ENCODE data around the gene RTP4. TPM values are rescaled to one million over a fixed set of nuclear protein-coding genes. Genes with fewer than 3 reads are reported as not detected.

The RTP4 gene
- polyA plus RNA-seq, 1 donor (not counting 4 experiments of a cell fraction or from before 2014, with no cell fraction given): 0.38 TPM

DNA sequence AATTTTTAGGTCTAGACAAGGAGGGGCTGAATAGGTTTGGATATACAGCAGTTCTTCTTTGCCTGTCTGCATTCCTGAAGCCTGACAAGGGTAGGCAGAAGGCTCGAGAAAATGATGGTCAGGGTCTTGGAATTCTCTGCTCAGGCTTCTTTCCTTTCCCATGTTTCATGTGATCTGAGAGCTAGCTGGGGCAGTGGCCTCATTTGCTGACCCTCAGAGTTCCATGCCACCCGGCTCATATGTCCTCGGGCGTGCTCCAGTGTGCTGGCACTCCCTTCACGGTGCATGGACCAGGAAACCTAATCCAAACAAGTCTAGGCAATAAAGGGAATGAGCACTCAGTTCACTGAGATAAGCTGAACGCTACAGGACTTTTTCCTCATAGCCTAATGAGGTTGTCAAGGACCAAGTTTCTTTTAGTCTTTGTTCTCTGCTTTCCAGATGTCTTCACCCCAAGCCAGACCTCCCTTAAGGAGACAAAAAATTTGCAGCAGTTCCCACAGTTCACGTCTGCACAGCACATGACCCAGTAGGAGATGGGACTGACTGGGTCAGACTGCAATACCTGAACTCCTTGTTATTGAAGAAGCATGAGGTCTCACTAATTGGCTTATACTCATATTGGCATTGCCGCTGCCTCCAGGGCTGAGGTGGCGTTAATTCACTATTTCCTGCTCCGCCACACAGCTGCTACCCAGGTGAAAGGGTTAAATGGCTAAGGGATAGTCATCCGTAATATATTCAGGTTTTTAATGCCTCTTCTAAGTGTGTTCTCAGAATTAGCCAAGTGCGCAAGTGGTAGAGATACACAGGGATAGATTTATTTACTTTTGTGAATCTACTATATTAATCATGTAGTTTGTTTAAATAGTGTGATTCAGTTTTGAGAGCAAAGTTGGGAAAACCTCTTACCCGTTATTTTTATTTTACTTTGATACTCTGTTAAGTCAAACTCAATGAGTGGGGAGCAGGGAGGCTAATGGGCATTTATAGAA is 15.3 kb upstream of the RTP4 start:
- Histone ChIP-seq H3K9me3 (ENCODE audit: control insufficient read depth, low read depth, low read length) (no peaks in the 10 kb centered on the region), H3K27me3 (ENCODE audit: control insufficient read depth, extremely low read depth, insufficient read depth, low read length) (no peaks in the 10 kb centered on the region), H3K4me3 (ENCODE audit: control insufficient read depth in 2 of 3, extremely low read depth in 1 of 3, insufficient read depth in 2 of 3, low read depth in 1 of 3, low read length in 3 of 3) (no peak overlapping the region), H3K4me2 (ENCODE audit: control insufficient read depth, extremely low read depth, insufficient read depth, low read depth, low read length) (peak overlapping the region; percentile 31), H3K36me3 (ENCODE audit: control insufficient read depth in 2 of 2, extremely low read depth in 1 of 2, insufficient read depth in 2 of 2, low read length in 2 of 2) (no peaks in the 10 kb centered on the region), H3K9ac (ENCODE audit: control insufficient read depth, extremely low read depth, insufficient read depth, low read length) (no peak overlapping the region), H3K4me1 (ENCODE audit: control insufficient read depth, extremely low read depth, insufficient read depth, low read length) (peaks cover 4% of the 10 kb centered on the region), H3K9me1 (ENCODE audit: control insufficient read depth, extremely low read depth, insufficient read depth, low read length) (no peaks in the 10 kb centered on the region), H3K27ac (ENCODE audit: control insufficient read depth, insufficient read depth, low read length) (no peak overlapping the region), H3K79me2 (ENCODE audit: control insufficient read depth, insufficient read depth, low read length) (no peaks in the 10 kb centered on the region), H4K20me1 (ENCODE audit: control insufficient read depth, extremely low read depth, insufficient read depth, low read length) (no peaks in the 10 kb centered on the region), H2AFZ (ENCODE audit: control insufficient read depth, low read length) (no peak overlapping the region)
- dilution Hi-C loops (cut with MboI; ENCODE audit: extremely low pct_ligation_motif_present, low sequenced_read_pairs): no loop called here
- FAIRE-seq (peak; percentile 43), DNase-seq (ENCODE audit: low read depth, low spot score) (no peak)
- TF ChIP-seq EZH2 (IDR thresholded peaks at IDR 0.05; ENCODE audit: low read length): no peak
- TF ChIP-seq, protein P1, sequence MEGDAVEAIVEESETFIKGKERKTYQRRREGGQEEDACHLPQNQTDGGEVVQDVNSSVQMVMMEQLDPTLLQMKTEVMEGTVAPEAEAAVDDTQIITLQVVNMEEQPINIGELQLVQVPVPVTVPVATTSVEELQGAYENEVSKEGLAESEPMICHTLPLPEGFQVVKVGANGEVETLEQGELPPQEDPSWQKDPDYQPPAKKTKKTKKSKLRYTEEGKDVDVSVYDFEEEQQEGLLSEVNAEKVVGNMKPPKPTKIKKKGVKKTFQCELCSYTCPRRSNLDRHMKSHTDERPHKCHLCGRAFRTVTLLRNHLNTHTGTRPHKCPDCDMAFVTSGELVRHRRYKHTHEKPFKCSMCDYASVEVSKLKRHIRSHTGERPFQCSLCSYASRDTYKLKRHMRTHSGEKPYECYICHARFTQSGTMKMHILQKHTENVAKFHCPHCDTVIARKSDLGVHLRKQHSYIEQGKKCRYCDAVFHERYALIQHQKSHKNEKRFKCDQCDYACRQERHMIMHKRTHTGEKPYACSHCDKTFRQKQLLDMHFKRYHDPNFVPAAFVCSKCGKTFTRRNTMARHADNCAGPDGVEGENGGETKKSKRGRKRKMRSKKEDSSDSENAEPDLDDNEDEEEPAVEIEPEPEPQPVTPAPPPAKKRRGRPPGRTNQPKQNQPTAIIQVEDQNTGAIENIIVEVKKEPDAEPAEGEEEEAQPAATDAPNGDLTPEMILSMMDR (optimal IDR thresholded peaks at IDR 0.05 in 1 of 3, IDR thresholded peaks at IDR 0.05 in 1 of 3, conservative IDR thresholded peaks at IDR 0.05 in 1 of 3; ENCODE audit: extremely low read depth in 1 of 3, insufficient read depth in 2 of 3, low read length in 3 of 3): no peak

DNA sequence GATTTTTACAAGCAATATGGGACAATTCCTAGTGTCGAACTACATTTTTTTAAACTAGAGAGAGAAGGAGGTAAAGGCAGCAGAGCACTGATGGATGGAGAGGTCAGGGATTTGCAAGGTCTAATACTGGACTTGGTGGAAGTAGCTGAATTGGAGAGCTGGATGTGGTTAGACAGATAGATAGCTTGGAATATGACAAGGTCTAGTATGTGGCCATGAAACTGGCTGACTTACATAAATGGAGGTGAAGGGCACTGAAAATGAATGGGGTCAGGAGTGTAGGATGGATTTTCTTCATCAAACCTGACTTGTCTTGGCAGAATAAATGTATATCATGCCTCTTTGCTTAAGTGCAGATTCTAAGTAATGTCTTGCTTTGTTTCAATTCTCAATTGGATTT is 10.1 kb upstream of the RTP4 start:
- no peak for TF ChIP-seq EZH2 (IDR thresholded peaks at IDR 0.05; ENCODE audit: low read length)
- TF ChIP-seq, protein P1 (optimal IDR thresholded peaks at IDR 0.05 in 1 of 3, IDR thresholded peaks at IDR 0.05 in 1 of 3, conservative IDR thresholded peaks at IDR 0.05 in 1 of 3; ENCODE audit: extremely low read depth in 1 of 3, insufficient read depth in 2 of 3, low read length in 3 of 3): no peak
- Histone ChIP-seq H3K4me3 (ENCODE audit: control insufficient read depth in 2 of 3, extremely low read depth in 1 of 3, insufficient read depth in 2 of 3, low read depth in 1 of 3, low read length in 3 of 3) (no peak overlapping the region), H2AFZ (ENCODE audit: control insufficient read depth, low read length) (no peak overlapping the region), H3K9me3 (ENCODE audit: control insufficient read depth, low read depth, low read length) (no peaks in the 10 kb centered on the region), H3K4me1 (ENCODE audit: control insufficient read depth, extremely low read depth, insufficient read depth, low read length) (no peaks in the 10 kb centered on the region), H3K9me1 (ENCODE audit: control insufficient read depth, extremely low read depth, insufficient read depth, low read length) (no peaks in the 10 kb centered on the region), H3K27me3 (ENCODE audit: control insufficient read depth, extremely low read depth, insufficient read depth, low read length) (peaks cover 7% of the 10 kb centered on the region), H3K9ac (ENCODE audit: control insufficient read depth, extremely low read depth, insufficient read depth, low read length) (no peak overlapping the region), H3K36me3 (ENCODE audit: control insufficient read depth in 2 of 2, extremely low read depth in 1 of 2, insufficient read depth in 2 of 2, low read length in 2 of 2) (no peaks in the 10 kb centered on the region), H3K4me2 (ENCODE audit: control insufficient read depth, extremely low read depth, insufficient read depth, low read depth, low read length) (no peak overlapping the region), H3K27ac (ENCODE audit: control insufficient read depth, insufficient read depth, low read length) (no peak overlapping the region), H3K79me2 (ENCODE audit: control insufficient read depth, insufficient read depth, low read length) (no peaks in the 10 kb centered on the region), H4K20me1 (ENCODE audit: control insufficient read depth, extremely low read depth, insufficient read depth, low read length) (no peaks in the 10 kb centered on the region)
- dilution Hi-C loops (cut with MboI; ENCODE audit: extremely low pct_ligation_motif_present, low sequenced_read_pairs): no loop called here
- FAIRE-seq (no peak), DNase-seq (ENCODE audit: low read depth, low spot score) (no peak)

Data from keratinocyte (primary cell).